Activated T-cell treated with anti-CD3 and anti-CD28 coated beads for 24 hours (primary cell): ENCODE data around the gene FNDC3B.

Experiments
- DNase-seq: peaks from one replicate; pipeline ENCODE4 v3.0.0-alpha.2; 2020; ENCODE audit warnings: low read depth

FNDC3B gene

DNA sequence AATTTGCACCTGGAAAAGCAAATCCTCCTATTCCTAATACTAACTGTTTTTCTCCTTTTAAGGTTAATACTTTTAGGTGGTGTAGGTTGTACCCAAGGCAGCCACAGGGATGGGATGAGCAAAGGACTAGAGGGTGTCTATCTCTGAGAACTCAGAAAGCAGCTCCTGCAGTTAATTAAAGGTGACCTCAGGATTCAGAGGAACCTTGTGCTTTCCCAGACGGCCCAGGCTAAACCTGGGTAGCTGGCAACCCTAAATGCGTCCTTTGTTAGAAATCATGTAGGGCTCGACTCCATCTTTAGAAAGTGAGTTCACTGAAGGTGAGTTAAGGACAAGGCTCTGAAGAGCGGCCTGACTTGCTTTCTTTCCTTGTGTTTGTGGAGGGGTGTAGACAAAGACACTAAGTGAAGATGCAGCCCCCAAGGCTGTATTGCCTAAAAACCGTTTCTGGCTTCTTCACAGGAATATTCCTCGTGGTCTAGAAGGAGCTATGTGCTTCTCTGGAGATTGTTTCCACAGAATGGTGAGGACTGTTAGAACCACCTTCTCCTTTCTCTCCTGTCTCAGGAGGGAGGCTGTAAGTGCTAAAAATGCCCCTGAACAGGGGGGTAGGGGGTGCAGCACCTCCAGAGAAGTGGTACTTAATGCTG is 14.9 kb downstream of the FNDC3B start:
- no peak for DNase-seq

DNA sequence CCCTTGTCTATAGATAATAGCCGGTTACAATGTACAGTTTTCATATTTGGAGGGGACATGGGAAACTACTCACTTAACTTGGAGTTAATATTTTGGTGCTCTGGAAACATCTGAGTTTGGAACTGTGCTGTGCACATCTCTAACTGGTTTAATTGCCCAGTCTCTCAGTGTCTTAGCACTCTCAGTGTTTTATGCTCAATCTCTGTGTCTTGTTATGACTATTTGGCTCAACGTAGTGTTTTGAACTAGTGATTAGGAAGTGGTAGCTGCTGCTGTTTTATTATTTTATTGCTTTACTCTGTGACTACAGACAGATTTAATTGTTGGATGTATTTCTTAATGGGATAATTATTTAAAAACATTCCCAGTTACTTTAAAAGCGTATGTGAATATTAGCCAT is 17.0 kb downstream of the FNDC3B start:
- no peak for DNase-seq

DNA sequence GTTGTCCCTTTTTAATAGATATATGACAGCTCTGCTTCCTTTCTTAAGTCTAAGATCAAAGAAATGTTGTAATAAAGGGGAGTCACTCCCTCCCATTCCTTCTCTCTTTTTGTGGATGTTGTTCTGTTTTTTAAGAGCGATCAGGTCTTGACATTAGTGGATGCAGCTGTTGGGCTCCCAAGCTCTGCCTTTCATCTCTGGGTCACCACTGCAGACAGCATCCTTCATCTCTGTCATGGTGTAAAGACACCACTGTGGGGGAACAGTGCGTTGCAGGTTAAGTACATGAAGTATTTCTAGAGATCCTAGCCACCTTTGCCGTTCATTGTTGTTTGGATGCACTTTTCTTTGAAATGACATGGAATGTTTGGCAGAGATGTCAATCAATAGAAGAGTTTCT is 17.7 kb downstream of the FNDC3B start:
- DNase-seq, result no peak

DNA sequence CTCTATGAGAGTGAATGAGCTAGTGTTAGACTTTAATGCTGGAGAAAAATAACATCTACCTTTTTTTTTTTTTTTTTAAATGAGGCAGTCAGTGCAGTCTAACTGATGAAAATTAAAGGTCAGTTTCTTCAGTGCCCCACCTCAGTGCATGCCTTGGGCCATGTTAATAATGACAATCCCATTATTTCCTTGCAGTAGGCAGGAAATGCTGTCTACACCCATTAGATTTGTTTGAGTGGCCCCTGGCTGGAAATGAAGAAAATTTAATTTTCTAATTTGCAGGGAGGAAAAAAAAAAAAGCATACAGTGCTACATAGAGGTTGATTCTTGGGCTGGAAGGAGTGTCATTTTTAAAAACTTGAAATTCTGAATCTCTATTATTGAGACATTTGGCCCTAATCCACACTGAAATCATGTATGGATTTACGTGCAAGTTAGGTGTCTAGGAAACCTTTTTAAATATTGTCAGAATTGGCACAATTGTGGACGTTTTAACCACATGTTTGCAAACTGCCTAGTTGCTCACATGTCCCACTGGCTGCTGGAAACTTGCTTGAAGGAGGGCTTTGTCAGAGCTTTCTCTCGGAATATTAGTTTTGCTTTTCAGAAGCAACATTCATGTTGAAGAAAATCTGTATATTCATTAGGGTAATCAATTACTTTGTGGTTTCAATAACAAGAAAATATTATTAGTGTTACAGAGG is 18.4 kb downstream of the FNDC3B start:
- DNase-seq, result no peak

DNA sequence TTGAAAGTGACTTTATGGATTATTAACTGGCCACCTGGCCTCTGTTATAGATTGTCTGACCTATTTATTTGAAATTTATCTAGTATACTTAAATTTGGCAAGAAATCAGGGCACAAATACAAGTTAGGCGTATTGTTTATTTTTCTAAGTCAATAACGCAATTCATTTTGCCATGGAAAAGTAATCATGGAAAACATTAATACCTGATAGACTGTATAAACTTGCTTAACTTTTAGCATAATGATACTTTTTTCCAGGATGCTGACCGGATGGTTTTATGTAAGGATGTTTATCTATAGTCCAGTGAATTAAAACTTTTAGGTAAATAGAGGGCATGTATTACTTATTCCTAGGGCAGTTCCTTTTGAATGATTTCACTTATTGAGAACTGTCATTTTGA is 20.2 kb downstream of the FNDC3B start:
- DNase-seq, result no peak

DNA sequence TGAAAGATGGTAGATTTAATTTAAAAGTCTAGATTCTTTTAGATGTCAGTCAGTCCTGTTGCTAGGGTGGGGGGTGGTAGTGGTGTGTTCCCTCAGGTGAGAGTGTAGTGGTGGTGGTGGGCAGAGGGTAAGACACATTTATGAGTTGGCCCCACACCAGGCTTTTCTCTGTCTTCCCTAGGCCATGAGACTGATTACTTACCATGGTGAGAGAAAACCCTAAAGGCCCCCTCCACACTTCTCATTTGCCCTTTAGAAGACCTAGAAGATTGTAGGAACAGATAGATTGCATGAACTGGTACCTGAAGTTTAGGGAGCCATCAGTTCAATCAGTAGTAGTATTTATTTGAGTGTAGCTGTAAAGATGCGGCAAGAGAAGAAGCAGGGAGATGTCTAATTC is 20.9 kb downstream of the FNDC3B start:
- DNase-seq, result no peak

DNA sequence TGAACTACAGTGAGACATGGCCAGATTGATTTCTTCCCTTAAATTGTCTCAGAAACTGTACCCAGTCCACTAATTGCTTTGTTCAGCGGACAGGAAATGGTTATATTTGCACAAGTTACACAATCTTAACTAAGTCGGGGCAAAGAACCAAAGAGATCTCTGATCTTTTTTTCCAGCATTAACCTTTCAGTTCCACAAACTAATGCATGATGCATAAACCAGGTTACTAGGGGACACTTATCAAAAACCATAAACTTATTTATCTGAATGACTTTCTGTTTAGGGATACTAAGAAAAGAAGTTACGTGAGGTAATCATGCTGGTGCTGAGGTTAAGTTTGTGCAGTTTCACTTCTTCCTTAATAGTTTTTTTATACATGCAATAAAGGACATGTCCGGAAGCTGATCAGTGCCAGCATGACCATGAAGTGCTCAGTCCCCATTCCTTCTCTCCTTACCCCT is 22.4 kb downstream of the FNDC3B start:
- no peak for DNase-seq

DNA sequence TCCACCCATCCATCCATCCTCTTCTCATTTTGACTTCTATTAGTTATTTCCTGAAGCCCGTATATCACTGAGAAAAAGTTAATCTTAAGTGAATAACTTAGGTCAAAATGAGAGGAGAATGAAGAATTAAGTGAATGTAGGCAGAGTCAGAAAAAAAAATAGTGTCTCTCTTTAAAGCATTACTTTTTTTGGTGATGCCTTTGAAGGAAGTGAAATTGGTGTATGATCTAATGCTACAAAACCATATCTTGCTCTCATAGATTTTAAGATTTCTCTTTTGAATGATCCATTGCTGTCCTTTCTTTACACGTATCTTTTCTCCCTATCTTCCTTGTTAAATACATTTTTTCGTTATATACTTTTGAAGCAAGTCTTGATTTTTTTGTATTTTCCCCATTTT is 23.4 kb downstream of the FNDC3B start:
- no peak for DNase-seq

DNA sequence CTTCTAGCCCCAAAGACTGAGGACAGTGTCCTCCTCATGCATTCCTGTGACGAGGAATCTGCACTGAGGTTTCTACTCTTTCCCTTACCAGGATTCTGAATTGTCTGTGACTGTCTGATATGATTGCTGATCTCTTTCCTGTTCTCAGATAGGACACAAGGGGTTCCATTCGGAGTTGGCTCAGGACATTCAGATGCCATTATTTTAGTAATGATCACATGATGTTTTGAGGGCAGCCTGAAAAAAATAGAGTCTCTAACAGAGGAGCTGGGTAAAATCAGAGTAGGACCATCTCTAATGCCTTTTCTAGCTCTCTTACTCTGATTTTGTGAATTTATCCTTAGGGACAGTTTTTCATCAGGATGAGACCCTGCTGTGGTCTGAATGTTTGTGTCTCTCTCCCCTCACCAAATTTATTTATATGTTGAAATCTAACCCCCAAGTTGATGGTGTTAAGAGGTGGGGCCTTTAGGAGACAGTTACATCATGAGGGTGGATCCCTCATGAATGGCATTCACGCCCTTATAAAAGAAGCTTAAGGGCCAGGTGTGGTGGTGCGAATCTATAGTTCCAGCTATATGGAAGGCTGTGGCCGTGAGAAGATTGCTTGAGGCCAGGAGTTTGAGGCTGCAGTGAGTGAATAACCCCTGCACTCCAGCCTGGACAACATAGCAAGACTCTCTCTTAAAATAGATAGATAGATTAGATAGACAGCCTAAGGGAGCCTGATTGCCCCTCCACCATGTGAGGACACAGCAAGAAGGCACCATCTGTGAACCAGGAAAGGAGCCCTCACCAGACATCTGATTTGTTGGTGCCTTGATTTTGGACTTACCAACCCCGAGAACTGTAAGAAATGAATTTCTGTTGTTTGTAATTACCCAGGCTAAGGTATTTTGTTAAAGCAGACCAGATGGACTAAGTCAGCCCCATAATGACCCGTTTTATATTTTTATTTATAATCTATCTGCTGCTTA is 24.4 kb downstream of the FNDC3B start:
- no peak for DNase-seq

DNA sequence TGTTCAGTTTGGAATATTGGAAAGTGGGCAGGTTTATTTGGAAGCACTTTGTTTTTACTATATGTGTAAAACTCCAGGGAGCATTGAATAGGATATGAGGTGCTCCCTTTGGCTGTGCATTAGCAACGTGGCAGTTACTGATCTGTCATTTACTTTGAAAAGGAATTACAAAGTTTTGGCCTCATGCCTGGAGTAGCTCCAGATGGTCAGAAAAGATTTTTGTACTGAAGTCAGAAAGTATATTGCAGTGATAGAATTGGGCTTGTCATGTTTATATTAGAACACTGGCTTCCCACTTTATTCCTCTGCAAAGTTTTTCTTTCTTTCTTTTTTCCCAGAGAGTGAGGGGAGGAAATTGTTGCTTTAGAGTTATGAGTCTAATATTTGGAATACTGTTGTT is 26.1 kb downstream of the FNDC3B start:
- no peak for DNase-seq

DNA sequence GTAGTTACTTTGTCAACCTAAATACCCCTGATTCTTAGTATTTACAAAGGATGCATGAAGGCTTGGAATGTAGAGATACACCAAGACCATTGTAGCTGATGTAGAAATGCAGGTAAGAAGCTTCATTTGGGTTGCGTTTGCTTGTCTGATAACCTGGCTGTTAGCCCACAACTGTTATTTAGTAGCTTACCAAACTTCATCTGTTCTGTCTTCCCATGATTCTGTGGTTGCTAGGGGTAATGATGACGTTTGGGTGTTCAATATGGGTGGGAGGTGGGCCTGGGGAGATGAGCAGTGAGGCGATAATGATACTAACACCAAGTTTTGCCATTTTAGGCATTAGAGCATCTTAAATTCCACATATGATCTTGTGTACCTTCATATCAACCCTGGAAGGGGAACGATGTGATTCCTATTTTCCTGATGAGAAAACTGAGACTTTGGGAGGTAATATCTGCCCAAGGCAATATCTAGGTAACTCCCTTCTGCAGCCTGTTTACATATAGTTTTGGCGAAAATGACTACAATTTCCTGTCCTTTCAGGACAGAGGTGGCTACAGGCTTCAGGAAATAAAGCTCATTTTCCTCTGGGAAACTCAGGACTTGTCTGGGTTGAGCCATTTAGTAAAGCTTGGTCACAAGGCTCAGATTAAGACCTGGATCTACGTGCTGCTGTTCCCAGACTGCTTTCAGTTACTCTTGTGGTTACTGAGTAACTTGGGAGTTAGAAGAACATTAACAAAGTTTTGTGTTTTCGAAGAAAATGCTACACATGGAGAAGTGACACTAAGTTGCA is 26.8 kb downstream of the FNDC3B start:
- DNase-seq, result no peak

DNA sequence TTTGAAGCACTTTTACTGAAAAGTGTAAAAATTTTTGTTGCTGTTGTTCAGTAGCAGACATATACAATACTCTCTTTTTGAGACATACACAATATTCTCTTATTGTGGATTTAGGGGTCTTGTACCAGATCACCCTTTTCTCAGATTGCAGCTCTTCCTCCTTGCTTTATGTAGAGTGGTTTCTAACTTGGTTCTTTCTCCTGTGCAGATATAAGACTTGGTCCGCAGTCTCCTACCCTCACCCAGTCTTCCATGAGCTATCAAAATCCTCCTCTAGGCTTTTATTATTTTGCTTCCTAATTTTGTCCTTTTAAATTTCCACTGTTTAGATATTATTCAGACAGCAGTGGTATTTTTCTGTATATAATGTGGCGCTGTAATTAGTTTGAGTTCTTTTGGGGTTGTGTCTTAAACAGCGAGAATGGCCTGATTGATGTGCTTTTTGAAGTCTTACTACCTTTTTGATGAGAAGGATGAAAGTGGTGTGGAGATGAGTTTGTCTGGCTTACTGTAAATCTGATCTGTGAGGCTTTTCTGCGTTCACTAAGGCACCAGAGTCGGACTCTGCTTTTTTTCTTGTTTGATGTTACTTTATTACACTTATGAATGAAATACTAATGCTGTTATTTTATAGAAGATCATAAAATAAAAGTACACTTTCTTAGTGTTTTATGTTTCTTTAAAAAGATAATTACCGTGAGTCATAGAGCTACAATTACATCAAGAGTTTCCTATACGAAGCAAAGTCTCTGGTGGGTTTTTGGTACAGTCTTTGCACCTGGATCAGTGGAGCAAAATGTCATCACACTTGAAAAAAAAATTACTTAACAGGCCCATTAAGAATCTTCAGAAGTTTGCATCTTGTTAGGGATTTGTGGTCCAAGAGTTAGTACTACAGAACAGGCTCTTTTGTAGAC is 27.8 kb downstream of the FNDC3B start:
- DNase-seq, result no peak

DNA sequence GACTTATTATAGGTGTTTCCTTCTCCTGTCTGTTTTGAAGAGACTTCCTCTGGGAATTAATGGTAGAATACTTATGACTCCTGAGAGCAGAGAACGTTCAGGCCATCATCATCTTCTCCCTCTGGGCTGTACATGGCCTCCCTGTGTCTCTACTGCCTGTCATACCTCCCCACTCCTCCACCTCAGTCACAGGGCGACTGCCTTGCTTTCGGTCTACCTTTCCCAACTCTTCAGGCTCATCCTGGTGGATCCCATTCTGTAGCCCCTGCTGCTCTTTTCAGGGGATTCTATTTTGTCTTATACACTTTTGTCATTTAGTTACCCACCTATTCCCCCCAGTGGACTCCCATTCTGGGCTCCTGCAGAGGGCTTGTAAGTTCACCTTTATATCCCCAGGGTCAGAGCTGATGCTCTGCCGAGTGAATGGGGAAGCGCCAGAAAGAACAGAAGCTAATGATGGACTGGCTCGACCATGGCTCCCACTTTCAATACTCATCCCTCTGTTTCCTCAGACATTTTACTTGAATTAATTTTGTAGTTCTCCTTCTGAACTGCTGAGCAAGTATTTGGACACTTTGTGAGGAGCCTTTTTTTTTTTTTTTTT is 28.6 kb downstream of the FNDC3B start:
- no peak for DNase-seq

DNA sequence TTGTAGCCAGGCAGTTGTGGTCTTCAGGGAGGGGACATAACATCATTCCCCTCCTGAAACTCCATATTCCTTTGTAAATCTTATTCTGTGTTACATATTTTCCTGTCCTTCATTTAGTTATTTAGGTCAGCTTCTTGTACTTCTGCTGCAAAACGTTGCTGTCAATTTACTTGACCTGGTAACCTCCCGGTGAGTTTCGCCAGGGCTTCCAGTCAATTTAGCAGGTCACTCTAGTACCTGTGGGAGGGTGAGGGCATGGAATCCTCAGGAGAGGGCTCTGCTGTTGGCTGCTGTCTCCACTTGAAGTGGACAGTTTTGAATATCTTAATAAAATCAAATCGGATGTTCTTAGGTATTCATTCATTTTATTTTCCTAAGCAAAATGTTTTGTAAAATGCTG is 29.6 kb downstream of the FNDC3B start:
- no peak for DNase-seq

DNA sequence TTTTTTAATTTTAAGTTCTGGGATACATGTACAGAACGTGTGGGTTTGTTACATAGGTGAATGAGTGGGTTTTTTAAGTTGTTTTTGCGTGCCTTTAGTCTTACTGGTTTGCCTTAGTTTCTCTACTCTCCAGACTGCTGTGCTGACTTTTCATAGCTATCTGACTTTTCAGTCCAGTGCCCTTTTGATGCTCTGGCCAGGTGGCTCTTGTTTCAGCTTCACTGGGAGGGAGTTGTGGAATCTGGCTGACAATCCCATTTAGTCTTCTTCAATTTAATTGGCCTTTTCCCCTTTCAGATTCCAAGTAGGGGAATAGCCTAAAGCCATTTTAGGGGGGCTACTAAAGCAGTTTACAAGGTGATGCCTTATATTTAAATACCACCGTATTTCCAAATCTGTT is 30.1 kb downstream of the FNDC3B start:
- no peak for DNase-seq

DNA sequence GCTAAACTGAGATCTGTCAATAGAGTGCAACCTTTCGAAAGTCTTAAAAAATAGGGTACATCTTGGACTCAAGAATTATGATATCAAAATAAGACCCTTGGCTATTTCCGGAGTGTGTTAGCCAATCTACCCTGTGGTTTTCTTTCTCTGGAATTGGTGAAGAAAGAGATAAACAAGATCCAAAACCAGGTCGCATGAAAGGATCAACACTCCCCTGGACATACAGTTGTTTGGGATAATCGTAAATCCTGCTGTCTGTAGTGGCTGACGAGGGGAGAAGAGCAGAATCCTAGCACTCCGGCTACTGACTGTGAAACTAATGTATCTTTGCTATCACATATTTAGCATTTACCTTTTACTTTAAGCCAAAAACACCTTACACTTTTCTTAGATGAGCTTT is 30.9 kb downstream of the FNDC3B start:
- DNase-seq, result no peak

DNA sequence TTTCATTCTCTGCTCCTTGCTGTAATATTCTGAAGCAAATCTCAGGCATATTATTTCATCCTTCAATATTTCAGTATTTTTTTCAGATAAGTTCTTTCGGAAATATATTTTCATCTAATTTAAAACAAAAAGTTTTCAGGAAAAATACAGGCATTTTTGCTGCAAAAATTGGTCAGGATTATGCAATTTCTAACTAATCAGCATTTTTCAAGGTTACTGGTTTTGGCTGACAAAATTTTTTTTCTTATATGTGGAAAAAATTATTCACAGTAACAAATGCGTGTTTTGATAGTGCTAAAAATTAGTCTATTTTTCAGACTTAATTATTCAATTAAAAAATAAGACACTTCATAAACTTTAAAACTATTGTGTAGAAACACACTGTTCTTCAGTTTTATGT is 31.4 kb downstream of the FNDC3B start:
- DNase-seq, result no peak

DNA sequence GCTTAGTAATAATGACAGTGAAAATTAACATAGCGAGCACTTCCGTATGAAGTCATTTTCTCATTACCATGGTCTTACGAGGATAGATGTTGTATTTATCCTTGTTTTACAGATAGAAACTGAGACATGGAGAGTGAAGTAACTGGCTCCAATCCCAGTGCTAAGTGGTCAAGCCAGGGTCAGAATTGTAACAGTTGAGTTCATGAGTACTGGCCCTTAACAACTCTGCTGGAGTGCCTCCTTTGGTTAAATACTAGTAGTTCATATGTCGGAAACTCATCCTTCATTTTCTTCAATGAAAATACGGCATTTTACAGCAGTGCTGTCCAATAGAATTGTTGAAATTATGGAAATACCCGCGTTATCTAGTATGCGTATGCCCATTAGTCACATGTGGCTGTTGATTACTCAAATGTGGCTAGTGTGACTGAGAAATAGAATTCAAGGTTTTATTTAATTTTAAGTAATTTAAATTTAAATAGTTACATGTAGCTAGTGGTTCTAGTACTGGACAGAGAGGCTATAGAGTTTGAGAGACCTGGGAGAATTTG is 32.5 kb downstream of the FNDC3B start:
- DNase-seq, result no peak

DNA sequence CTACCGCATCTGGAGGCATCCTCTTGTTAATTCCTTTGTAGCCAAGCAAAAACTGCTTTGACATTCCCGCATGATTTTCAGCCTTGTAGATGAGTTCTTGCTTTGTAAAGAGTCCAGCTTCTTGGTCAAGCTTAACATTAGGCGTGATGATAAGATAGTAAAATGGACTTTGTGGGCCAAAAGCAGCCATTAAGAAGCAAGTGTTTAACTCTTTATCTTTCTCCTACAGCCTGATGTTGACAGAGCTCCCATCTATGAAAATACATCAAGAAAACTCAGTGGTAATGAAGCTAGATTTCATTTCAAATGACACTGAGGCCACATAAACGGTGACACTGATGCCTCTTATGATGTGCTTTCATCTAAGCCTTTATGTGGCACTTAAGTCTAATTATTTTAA is 33.2 kb downstream of the FNDC3B start:
- DNase-seq, result no peak

DNA sequence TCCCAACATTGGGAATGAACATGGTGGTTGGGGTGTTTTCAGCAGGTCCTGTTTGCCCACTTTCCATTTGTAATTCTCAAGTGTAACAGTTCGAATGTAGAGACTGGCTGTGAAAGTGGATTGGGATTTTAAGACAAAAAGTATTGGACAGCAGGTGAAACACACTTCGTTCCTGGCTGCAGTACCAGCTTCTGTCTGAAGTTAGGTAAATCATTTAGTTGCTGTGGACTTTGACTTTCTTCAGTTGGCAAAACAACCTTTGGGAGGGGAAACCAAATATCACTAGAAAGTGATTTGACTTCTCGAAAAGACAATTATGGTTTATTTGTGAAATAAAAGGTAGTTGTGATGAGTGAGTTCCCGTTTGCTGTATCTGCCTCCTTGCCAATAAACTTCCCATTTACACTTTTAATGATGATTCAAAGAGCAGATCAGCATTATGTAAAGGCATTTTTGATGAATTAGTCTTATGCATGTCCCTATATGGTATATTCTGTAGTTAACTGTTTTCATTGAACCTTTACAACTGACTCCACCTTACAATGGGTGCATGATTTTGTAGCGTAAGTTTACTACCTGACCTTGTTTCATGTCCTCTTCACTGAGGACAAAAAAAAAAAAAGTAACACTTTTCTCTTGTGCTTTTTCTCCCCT is 34.0 kb downstream of the FNDC3B start:
- no peak for DNase-seq
